GM12873 (cell line): ENCODE measurements around the gene NALF2.

Experiments used
- TF ChIP-seq, protein P1 (sequence below): IDR thresholded peaks from 2 replicates; pipeline ENCODE4 v1.5.1; 2012; ENCODE audit warnings: low read depth, mild to moderate bottlenecking, moderate library complexity, low read length, control low read depth; ENCODE audit not compliant: insufficient read depth; ENCODE audit errors: missing control alignments

The NALF2 gene

DNA sequence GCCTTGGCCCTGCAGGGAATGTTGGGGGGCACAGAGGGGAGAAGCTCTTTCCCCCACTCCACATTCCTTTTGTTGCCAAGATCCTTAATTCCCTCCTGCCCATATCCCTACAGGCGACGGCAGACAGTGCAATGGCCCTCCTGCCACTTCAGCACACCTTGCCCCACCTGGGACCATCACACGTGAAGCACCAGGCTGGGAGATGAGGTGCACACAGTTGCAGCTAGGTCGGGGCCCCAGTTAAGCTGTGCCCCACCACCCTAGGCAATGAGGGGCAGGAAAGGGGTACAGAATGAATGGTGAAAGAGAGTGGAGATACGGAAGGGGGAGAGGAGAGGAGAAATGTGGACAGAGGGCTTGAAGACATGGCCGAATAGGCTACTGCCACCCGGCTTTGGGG lies 26.2 kb downstream of the NALF2 start:
- TF ChIP-seq, protein P1, sequence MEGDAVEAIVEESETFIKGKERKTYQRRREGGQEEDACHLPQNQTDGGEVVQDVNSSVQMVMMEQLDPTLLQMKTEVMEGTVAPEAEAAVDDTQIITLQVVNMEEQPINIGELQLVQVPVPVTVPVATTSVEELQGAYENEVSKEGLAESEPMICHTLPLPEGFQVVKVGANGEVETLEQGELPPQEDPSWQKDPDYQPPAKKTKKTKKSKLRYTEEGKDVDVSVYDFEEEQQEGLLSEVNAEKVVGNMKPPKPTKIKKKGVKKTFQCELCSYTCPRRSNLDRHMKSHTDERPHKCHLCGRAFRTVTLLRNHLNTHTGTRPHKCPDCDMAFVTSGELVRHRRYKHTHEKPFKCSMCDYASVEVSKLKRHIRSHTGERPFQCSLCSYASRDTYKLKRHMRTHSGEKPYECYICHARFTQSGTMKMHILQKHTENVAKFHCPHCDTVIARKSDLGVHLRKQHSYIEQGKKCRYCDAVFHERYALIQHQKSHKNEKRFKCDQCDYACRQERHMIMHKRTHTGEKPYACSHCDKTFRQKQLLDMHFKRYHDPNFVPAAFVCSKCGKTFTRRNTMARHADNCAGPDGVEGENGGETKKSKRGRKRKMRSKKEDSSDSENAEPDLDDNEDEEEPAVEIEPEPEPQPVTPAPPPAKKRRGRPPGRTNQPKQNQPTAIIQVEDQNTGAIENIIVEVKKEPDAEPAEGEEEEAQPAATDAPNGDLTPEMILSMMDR = no peak

DNA sequence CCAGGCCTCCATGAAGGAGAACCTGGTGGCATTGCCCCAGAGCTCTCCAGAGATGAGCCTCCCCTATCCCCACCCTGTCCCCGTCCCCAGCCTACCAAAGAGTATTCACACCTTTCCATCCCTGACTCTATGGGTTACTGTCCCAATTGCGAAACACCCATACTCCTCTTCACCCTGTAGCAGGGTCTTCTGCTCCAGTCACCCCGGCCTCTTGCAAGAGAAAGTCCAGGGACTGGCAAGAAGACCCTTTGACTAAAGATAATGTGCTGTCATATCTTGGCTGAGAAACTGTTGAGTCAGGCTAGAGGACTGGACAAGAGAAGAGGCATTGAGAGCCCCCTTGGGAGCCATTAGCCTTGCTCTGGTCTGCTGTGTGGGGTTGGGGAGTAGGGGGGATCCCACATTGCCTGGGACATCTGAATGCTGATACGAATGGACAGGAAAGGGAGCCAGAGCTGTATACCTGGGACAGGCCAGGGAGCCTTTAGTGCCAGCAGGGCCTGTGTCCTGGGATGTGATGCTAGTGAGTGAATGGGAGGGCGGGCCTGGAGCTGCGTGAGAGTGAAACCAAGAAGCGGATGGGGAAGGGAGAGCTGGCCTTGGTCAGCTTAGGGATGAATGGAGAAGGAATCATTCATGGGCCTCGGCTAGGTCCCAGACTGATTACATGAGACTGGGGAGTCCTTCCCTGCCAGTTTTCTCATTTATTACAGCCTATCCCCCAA lies 27.1 kb downstream of the NALF2 start:
- TF ChIP-seq, protein P1 = no peak

DNA sequence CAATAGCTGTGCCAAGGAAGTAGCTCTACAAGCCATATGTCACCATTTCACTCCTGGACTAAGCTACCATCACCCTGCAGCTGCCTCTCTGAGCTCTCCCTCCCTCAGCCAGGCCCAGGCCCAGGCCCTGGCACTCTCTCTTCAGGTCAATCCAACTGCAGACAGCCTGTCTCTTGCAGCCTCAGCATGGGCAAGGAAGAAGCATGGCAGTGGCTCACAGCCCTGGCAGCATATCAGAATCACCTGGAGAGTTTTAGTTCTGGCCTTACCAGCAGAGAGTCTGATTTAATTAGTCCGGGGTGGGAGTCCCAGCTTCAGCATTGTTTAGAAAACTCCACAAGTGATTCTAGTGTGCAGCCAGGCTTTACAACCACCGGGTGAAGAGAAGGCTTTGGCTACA lies 31.5 kb downstream of the NALF2 start:
- TF ChIP-seq, protein P1 = no peak

DNA sequence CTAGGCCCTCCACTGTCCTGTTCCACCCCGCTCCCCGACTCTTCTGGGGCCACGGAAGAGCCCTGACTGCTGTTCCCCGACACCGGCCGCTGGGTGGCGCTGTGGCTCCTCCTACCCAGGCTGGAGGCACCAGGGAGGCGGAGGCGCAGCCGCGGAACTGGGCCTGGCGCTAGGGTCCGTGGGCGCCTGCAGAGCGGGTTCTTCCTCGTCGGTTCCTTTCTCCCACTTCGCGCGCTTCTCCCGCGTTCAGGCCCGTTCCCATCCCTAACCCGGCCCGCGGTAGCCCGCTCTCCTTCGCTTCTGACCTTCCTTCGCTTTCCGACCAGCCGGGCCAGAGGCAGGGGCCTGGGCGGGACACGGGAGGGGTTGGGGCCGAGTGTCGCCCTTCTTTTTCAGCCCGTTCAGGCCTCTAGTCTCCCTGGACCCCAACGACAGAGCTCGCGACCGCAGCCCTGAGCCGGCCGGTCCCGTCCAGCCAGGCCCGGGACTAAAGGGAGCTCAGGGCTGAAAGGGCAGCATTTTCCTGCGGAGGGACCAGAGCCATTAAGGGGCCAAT lies 34.3 kb downstream of the NALF2 start:
- TF ChIP-seq, protein P1 = peak; percentile 70

DNA sequence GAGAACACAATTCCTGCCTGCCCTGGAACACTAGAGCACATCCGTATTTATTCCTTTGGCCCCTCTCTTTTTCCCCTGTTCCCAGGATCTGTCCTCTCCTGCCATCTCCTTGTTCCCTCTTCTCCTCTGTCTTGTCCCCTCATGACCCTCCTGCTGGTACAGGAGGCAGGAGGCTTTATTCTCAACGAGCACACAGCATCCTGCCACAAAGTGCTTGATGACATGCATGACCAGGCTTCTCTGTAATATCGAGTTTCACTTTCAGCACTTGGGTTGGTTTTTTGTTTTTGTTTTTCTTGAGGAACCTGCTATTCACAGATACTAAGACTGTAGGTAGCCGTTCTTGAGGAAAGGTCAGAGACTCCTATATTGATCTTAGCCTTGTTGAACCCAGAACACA lies 35.3 kb downstream of the NALF2 start:
- TF ChIP-seq, protein P1 = no peak

DNA sequence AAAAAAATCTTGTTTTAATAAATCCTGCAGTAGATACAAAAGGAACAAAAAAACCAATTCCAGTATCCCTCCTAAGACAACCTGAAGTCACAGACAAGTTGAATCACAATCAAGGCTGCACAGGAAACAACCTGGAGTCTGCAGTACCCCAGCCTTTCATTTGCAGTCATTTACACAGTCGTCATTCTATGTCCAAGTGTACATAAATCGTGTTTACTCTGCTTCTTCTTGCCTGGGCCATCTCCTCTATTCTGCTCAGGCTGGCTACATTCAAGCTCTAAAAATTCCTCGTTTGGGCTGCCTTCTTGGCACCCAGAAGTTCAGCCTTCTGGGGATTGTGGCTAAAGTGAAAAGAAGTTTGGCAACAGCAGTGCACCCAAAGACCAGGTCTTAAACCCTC lies 37.8 kb downstream of the NALF2 start:
- TF ChIP-seq, protein P1 = no peak

DNA sequence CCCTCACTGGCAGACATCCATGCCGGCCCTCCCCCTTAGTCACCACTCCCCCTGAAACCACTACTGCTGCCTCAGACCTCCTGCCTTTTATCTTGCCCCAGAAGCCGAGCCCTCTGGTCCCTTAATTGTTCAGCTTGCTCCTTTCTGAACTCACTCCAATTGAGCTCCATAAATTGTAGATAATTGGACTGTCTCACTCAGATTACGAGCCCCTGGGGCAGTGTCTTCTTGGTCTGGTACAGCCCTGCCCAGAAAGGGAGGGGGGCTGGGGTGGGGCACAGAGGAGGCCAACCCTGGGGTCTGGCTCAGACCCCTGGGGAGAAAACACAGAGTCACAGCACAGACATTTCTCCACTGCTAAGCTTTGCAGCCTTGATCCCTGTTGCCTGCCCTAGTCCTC lies 39.4 kb downstream of the NALF2 start:
- TF ChIP-seq, protein P1 = no peak
